NOMO-1 treated with dmso at 0.1 percent for 144 hours (cell line): ENCODE data around the gene UNK.
"Not testable (repeated sequence)": the region's sequence is repeated elsewhere in the genome, so short reads cannot be mapped to it uniquely, and the experiment has no call there.

ENCODE experiments used
- DNase-seq: peaks from one replicate; lab custom pipeline; 2025; ENCODE audit not compliant: unreplicated experiment; lab: John Stamatoyannopoulos, UW

Gene UNK

DNA sequence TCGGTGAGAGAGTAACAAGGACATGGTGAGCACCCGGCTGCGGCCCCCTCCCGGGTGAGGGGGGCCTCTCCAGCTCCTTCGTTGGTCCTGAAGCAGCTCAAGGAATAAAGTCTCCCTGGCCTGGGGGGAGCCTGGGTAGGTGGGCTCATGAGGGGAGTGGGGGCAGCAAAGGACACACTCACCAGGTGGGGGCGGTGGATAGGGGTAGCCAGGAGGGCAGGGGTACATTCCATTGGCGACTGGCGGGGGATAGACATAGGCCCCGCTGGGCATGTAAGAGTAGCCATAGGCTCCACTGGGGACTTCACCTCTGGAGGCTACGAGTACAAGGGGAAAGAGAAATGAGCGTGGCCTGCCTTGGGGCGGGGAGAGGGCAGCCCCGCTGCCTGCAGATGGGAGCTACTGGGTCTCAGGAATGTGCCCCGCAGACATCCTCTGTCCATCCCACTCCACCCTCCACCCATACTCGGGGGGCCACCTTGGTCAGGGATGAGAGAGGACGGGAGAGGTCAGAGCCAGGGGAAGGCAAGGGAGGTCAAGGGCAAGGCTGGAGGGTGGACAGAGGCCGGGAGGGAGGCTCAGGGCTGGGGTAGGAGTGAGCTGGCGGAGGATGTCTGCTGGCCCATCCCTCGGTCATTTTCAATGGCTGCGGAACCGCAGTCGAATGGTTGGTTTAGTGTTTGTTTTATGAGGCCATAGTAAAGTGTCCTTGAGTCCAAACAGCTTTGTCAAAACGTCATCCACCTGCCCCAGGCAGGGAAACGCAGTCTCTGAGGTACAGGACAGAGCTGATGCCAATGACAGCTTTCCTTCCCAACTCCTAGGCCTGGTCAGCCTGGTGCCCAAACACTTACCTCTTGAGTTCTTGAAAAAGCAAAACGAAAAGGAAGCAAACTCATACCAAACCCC is 63.3 kb downstream of the UNK start:
- no peak for DNase-seq

DNA sequence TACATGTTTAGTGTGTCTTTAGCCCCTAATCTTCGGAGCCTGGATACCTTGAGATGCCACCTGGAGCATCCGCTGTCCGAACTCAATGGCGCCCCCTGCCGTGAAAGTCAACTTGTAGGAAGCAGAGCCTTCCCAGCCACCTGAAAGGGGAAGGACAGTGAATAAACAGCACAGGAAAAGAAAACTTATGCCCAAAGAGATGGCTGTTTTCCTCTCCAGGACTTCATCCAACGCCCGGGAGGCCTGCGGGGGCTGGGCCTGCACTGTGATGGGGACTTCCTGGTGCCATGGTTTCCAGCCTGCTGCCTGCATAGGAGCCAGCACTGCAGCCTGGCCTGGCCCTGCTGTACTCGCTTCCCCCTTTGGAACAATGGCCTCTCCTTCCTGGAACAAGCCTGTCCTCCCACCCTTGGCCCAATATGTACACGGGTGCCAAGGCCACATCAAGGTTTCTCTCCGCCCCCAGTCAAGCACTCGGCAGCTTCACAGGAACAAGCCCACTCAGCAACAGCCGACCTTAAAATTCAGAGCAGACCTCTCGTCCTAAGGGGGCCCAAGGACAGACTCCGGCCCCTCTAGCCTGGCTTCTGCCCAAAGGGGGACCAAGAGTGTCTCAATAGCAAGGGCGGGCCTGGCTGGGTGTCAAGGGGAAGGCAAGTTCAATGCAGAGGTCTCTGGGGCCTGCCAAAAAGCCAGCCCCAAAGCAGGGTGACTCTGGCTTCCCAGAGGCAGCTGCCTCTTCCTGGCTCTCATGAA is 64.1 kb downstream of the UNK start:
- DNase-seq = peak; percentile 18

DNA sequence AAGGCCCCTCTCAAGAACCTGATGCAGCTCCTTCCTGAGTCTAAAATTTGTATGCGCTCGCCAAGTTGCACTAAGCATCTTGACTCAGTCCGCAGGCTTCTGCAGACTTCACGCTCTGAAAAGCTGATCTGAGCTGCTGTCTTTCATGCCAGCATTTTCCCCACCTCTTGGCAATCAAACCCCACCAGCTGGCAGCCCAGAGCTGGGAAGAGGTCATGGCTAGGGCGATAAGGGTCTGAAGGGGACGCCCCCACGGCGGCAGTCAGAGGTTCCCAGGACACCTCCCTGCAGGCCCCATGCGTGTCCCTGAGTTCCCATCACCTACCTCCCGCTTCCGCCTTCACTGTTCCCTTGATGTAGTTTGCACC is 64.7 kb downstream of the UNK start:
- no peak for DNase-seq

DNA sequence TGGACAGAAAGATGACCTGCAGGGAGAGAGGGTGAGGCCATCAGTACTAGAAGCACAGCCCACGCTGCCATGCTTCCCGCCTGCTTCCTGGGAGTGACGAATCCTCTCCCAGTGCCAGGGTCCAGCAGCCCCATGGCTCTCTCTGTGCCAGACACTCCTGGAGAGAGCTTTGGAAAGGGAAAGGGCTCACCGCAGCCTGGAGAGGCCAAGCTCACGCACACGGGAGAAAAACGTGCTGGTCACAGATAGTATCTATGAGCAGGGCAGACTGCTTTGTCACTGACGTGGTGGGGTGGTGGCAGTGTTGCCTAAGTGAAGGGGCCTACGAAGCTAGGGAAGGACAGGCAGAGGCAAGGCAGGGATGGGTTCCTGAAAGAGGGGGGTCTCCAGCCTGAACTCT is 65.1 kb downstream of the UNK start:
- no peak for DNase-seq

DNA sequence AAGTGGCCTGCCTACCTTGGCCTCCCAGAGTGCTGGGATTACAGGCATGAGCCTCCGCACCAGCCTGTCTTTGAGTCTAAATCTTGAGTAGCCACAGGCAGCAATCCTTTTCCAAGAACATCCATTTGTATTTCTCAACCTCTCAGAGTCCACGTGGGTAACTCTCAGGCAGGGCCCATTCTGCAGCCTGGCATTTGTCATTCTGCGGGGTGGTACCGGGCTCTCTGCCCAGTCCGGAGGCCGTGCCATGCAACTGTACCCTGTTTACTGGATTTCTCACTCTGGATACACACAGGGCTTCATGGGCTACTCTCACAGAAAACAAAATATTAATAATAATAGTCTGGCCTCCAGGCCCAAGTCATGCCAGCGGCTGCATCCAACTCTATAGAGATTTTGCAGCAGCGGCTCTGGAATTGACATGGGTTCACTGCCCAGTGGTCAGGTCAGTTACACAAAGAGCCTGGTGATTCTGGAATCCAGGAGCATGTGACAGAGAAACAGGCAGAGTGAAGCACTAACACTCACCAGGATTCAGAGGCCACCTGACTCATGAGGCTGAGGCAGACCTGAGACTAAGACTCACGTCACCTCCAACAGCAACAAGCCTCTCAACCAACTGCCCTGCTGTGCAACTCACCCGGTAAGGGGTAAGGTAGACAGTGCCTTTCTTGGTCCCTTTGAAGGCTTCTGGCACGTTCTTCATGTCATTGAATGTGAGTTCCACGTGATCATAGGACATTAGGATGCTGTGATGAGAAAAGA is 66.5 kb downstream of the UNK start:
- DNase-seq = no peak

- DNase-seq = not testable (repeated sequence)
Observed at GRCh38 chr17:75851693-75851991, 67.0 kb downstream of the UNK start.

- no peak for DNase-seq
Observed at GRCh38 chr17:75853433-75853832, 68.8 kb downstream of the UNK start.

DNA sequence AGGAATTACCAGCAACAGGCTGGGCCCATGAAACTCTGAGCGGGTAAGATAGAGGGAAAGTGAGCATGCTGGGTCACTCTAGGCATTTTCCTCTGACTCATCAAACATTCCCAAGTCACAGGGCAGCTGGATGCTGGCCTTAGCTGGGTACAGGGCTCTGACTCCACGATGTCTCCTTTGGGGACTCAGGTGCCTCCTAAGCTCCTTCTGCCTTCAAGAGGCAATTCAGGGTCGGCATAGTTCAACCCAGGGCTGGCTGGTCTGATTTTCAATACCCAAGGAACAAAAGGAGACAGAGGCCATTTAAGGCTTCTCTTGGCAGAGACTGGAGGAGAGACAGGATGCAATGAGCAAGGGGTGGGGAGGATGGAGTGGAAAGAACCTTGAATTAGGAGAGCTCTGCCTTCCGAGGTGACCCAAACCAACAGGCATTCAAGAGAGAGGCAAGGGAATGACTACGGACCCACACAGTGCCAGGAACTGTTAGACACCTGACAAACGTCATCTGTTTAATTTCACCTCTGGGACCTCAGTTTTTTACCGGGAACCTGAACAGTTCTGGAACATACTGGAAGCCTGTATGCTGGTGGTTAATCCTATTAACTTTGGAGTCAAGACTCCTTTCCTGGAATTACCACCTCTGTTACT is 69.6 kb downstream of the UNK start:
- no peak for DNase-seq

- DNase-seq = no peak
Observed at GRCh38 chr17:75854881-75855309, 70.3 kb downstream of the UNK start.

GRCh38 chr17:75855310-75856061 is 70.9 kb downstream of the UNK start, which contains the start of gene WBP2:
WBP2 (minus strand) TSS chr17:75855335; CDS start chr17:75855297, 38 bp downstream.
- DNase-seq = peak; percentile 99

DNA sequence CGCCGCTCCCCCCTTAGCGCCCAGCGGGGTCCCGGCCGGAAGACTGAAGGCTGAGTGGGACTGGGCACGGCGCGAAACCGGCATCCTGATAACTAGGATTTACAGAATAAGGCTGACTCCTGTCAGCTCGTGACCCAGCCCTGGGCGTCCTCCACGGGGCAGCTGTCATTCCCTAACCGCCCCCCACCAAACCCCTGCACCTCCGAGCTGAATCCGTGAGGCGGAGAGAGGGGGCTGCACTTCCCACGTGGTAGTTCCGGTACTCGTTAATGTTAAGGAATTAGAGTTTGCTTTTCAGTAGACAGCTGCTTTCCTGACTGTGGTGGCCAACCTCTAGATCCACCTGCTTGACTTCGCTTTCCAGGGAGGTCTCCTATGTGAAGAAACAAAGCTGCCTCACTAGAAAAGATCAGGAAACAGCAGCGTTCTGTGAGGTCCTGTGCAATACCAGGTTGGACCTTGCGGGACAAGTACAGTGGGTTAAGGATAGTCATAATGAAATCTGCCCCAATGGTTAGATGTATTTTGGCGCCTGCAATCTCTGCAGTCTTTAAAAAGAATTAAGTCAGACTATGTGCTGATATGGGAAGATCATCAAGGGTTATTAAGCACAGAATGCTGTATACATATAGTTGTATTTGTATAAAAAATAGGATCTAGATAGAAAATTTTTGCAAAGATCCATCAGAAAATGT is 71.6 kb downstream of the UNK start:
- no peak for DNase-seq

DNA sequence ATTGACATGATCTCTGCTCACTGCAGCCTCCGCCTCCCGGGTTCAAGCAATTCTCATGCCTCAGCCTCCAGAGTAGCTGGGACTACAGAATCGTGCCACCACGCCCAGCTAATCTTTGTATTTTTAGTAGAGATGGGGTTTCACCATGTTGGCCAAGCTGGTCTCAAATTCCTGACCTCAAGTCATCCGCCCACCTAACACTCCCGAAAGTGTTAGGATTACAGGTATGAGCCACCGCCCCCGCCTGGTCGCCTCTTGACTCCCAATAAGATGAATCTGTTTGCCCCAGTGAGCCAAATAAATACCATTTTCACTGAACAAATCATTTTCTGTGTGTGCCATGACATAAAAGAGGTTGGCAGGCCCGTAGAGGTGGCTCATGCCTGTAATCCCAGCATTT is 74.8 kb downstream of the UNK start:
- DNase-seq = not testable (repeated sequence)

- no peak for DNase-seq
Observed at GRCh38 chr17:75861927-75862317, 77.3 kb downstream of the UNK start.

GRCh38 chr17:75864448-75864871 is 79.9 kb downstream of the UNK start:
- peak; percentile 35 for DNase-seq

GRCh38 chr17:75864887-75865286 is 80.3 kb downstream of the UNK start:
- not testable (repeated sequence) for DNase-seq

DNA sequence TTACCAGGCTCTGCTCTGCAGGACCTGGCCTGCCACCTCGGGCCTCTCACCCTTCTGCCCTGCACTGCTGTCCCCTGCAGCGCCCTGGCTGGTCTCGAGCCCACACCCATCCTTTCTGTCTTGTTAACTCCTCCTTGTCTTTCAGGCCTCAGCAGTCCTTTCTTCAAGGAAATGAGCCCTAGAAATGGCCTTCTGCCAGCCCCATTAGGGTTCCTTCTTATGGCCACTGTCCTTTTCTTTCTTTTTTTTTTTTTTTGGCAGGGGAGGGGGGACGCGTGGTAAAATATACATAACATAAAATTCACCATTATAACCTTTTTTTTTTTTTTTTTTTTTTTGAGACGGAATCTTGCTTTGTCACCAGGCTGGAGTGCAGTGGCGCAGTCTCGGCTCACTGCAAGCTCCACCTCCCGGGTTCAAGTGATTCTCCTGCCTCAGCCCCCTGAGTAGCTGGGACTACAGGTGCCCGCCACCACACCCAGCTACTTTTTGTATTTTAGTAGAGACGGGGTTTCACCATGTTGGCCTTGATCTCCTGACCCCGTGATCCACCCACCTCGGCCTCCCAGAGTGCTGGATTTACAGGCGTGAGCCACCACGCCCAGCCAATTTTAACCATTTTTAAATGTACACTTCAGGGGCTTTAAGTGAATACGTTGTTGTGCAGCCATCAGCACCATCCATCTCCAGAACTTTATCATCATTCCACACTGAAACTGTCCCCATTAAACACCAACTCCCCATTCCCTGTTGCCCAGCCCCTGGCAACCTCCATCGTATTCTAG is 81.0 kb downstream of the UNK start:
- DNase-seq = not testable (repeated sequence)

GRCh38 chr17:75868730-75869281 is 84.2 kb downstream of the UNK start:
- DNase-seq = not testable (repeated sequence)

DNA sequence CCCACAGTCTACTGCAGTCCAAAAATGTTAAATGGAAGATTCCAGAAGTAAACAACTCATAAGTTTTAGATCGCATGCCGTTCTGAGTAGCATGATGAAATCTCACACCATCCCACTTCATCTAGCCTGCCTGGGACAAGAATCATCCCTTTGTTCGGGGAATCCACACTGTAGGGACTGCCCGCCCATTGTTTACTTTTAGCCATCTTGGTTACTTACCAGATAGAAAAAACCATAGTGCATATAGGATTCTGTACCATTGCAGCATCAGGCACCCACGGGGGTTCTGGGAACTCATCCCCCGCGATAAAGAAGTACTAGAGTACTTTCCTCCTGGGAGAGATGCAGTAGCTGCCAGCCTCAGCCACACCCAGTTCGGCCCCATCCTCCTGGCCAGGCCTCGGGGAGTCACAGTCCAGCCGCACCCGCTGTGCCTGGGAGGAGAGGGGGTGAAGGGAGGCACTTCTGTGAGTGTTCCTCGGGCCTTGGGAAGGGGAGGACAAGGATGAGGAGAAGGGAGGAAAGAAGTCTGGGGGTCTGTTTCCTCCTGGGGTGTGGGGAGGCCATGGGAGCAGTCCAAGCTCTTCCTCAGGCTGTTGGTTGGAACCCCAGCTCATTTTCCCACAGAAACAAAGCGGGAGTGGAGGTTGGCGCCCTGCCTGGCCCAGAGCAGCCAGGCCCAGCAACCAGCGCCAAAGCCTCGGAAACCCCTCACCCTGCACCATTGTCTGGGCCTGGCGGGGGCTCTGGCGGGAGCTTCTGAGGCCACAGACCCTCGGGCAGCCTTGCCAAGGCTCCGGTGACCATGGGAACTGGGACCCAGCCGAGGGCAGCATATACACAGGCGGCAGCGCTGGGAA is 84.9 kb downstream of the UNK start:
- DNase-seq = no peak
